ENCODE data around the gene SMG6. TPM values are rescaled to one million over a fixed set of nuclear protein-coding genes. Genes with fewer than 3 reads are reported as not detected.

Gene SMG6
- total and polyA plus RNA-seq, 2 of the 4 experiments (the other 2 are of a cell fraction) = 16.3 to 30.3 TPM

GRCh38 chr17:2105663-2106062 lies 197.9 kb downstream of the SMG6 start:
- ChIA-PET CTCF (no interaction called here), POLR2A (ENCODE audit: unreplicated experiment) (interaction anchor here (0.6 kb wide), 1 partner anchor 12 kb away, joined by 3 read pairs; no protein-coding TSS in a partner anchor)
- Histone ChIP-seq H2AK9ac (replicated peaks; ENCODE audit: low read depth, low read length, poor library complexity) (no peak overlapping the region), H2AK5ac (ENCODE audit: low read depth, low read length) (no peak overlapping the region), H3K4ac (ENCODE audit: low read depth, low read length) (no peak overlapping the region), H2AFZ (replicated peaks; ENCODE audit: low read length, poor library complexity) (no peak overlapping the region), H3K4me1 (ENCODE audit: control insufficient read depth, insufficient read depth, low read length) (peaks cover 4% of the 10 kb centered on the region), H3K4me3 (ENCODE audit: insufficient read depth, low read depth, low read length) (no peak overlapping the region), H3K23ac (ENCODE audit: low read depth, low read length) (no peak overlapping the region), H2BK120ac (ENCODE audit: low read depth, low read length) (no peak overlapping the region), H4K8ac (ENCODE audit: low read depth in 2 of 2, low read length in 2 of 2) (no peak overlapping the region), H3K79me1 (ENCODE audit: low read depth in 1 of 2, low read length in 2 of 2) (peaks cover 12 to 20% of the 10 kb centered on the region in 2 experiments), H3K36me3 (ENCODE audit: control insufficient read depth, insufficient read depth, low read length) (no peaks in the 10 kb centered on the region; the same call in 1 of the 2 replicates), H3K14ac (replicated peaks; ENCODE audit: low read depth, low read length) (no peak overlapping the region), H2BK15ac (ENCODE audit: low read depth, low read length) (no peak overlapping the region), H2BK20ac (ENCODE audit: low read depth, low read length) (no peak overlapping the region), H4K91ac (ENCODE audit: insufficient read depth, low read depth, low read length) (no peak overlapping the region), H3K9ac (ENCODE audit: low read depth, low read length) (no peak overlapping the region), H3K56ac (ENCODE audit: extremely low read depth, insufficient read depth, low read length) (no peak overlapping the region), H4K20me1 (ENCODE audit: insufficient read depth, low read length) (no peaks in the 10 kb centered on the region), H3K27ac (ENCODE audit: insufficient read depth, low read length) (no peak overlapping the region), H2BK5ac (ENCODE audit: low read depth, low read length, poor library complexity, severe bottlenecking) (no peak overlapping the region), H3K18ac (ENCODE audit: low read depth, low read length) (no peak overlapping the region), H3K27me3 (ENCODE audit: control insufficient read depth, insufficient read depth, low read length) (no peaks in the 10 kb centered on the region), H3K4me2 (ENCODE audit: low read depth, low read length) (no peak overlapping the region), H3K9me1 (ENCODE audit: insufficient read depth, low read length) (peaks cover 4% of the 10 kb centered on the region; the same call in 1 of the 2 replicates), H4K5ac (ENCODE audit: low read depth, low read length) (no peak overlapping the region), H3K9me3 (ENCODE audit: control insufficient read depth, insufficient read depth, low read length) (no peaks in the 10 kb centered on the region)
- DNase-seq = no peak
- no CpG with 5 or more reads among the region's 1 CpG for WGBS, 2 experiments (ENCODE audit: extremely low coverage in 2 of 2, insufficient read length in 1 of 2)
- ATAC-seq (ENCODE audit: low read depth) = no peak
- no TSS peak for BruUV-seq (replicated peaks)
- in situ Hi-C loops (cut with MboI; ENCODE audit: low sequenced_read_pairs) (no loop called here), dilution Hi-C loops (cut with HindIII; ENCODE audit: low sequenced_read_pairs, unreplicated experiment) (no loop called here), intact Hi-C loops (cut with micrococcal nuclease) (no loop called here)
- TF ChIP-seq RAD21 (IDR thresholded peaks at IDR 0.05; ENCODE audit: low read length) (no peak), ELK1 (IDR thresholded peaks at IDR 0.05; ENCODE audit: borderline replicate concordance, low read depth, low read length) (no peak), CHD1 (IDR thresholded peaks at IDR 0.05; ENCODE audit: low read depth, low read length) (no peak), CTCF (conservative IDR thresholded peaks at IDR 0.05; ENCODE audit: low read depth, low read length) (no peak), BHLHE40 (IDR thresholded peaks at IDR 0.05; ENCODE audit: low read depth, low read length) (no peak), RFX5 (IDR thresholded peaks at IDR 0.05; ENCODE audit: low read depth, low read length) (no peak), MAFK (IDR thresholded peaks at IDR 0.05; ENCODE audit: low read depth, low read length) (no peak), NFE2L2 (IDR thresholded peaks at IDR 0.05; ENCODE audit: low read depth, low read length) (no peak), RCOR1 (IDR thresholded peaks at IDR 0.05; ENCODE audit: insufficient replicate concordance, low read length) (no peak), MAZ (IDR thresholded peaks at IDR 0.05; ENCODE audit: borderline replicate concordance, low read depth, low read length) (no peak)
